Calu3 (cell line): ENCODE measurements around the gene FZD10. TPM values are rescaled to one million over a fixed set of nuclear protein-coding genes. Genes with fewer than 3 reads are reported as not detected.

Experiments
- BruUV-seq: library from RNA; stranded (reverse); fragments of 400-500 nt; replicated peaks from 2 replicates; lab custom pipeline; 2021; lab: Mats Ljungman, UMichigan
- CTCF ChIA-PET: fragments of 300-600 bp; sonication (Branson Sonifier 250); formaldehyde crosslinking; loops from one replicate; lab custom pipeline; 2022; ENCODE audit warnings: antibody characterized with exemption; lab: Charles Lee
- DNase-seq: peaks from one replicate; pipeline ENCODE4 v3.0.0; 2022
- H3K27ac Mint-ChIP-seq: one replicate; pipeline ENCODE4 v1.8.0; 2022; ENCODE audit warnings: mixed read lengths; ENCODE audit not compliant: unreplicated experiment
- H3K27me3 Mint-ChIP-seq: one replicate; pipeline ENCODE4 v1.8.0; 2022; ENCODE audit warnings: mixed read lengths; ENCODE audit not compliant: unreplicated experiment
- H3K36me3 Mint-ChIP-seq: one replicate; pipeline ENCODE4 v1.8.0; 2022; ENCODE audit warnings: mild to moderate bottlenecking, moderate library complexity, mixed read lengths; ENCODE audit not compliant: insufficient read depth, unreplicated experiment
- H3K4me1 Mint-ChIP-seq: one replicate; pipeline ENCODE4 v1.8.0; 2022; ENCODE audit warnings: mild to moderate bottlenecking, low read depth, mixed read lengths; ENCODE audit not compliant: unreplicated experiment
- H3K4me3 Mint-ChIP-seq: one replicate; pipeline ENCODE4 v1.8.0; 2022; ENCODE audit warnings: mild to moderate bottlenecking, low read depth, moderate library complexity, mixed read lengths; ENCODE audit not compliant: unreplicated experiment
- H3K9me3 Mint-ChIP-seq: one replicate; pipeline ENCODE4 v1.8.0; 2022; ENCODE audit warnings: low read depth, mixed read lengths; ENCODE audit not compliant: unreplicated experiment
- intact Hi-C: fragments of 100-400 bp; cut with micrococcal nuclease; formaldehyde crosslinking; loops from one replicate; pipeline ENCODE4 v1.10.0; 2022; ENCODE audit not compliant: unreplicated experiment
- total RNA-seq: library from RNA; stranded (reverse); gene quantifications from 2 replicates; pipeline ENCODE4 v1.2.3, GENCODE V29; 2022
- TF ChIP-seq, protein P1 (sequence below): fragments of 200-600 bp; IDR thresholded peaks from one replicate; pipeline ENCODE4 v1.8.0; 2022; ENCODE audit warnings: antibody characterized with exemption; ENCODE audit not compliant: unreplicated experiment

The FZD10 gene
- total RNA-seq, 1 experiment from 2014 or later: not detected

DNA sequence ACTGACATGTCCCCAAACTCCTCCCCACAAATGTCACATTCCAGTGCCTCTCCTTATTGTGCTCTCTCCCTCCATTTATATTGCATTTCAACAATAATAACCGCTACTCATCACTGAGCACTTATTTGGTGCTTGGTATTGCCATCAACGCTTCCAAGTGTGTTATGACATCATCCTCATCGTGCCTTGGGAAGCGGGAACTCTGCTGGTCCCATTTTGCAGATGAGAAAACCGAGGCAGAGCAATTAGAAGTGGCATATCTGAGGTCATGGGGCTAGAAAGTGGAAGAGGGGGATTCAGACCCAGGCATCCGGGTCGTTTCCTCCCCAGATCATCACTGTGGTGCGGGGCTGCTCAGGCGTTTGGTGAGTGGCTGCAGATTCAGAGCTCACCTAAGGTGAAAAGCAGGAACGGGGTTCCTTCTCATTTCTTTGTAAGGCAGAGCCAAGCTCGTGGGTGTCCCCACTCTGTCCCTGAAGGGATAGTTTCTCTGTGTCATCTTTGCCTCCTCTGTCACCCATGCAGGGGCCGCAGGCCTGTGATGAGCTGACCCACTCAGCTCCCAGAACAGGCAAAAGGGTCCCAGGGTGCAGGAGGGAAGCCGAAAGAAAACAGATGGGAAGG lies 5.5 kb upstream of the FZD10 start:
- Mint-ChIP-seq H3K4me3 (no peak overlapping the region), H3K27ac (no peak overlapping the region), H3K36me3 (no peaks in the 10 kb centered on the region), H3K27me3 (no peaks in the 10 kb centered on the region), H3K9me3 (peaks cover 15% of the 10 kb centered on the region), H3K4me1 (no peaks in the 10 kb centered on the region)
- no TSS peak for BruUV-seq
- TF ChIP-seq, protein P1, sequence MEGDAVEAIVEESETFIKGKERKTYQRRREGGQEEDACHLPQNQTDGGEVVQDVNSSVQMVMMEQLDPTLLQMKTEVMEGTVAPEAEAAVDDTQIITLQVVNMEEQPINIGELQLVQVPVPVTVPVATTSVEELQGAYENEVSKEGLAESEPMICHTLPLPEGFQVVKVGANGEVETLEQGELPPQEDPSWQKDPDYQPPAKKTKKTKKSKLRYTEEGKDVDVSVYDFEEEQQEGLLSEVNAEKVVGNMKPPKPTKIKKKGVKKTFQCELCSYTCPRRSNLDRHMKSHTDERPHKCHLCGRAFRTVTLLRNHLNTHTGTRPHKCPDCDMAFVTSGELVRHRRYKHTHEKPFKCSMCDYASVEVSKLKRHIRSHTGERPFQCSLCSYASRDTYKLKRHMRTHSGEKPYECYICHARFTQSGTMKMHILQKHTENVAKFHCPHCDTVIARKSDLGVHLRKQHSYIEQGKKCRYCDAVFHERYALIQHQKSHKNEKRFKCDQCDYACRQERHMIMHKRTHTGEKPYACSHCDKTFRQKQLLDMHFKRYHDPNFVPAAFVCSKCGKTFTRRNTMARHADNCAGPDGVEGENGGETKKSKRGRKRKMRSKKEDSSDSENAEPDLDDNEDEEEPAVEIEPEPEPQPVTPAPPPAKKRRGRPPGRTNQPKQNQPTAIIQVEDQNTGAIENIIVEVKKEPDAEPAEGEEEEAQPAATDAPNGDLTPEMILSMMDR: no peak
- intact Hi-C loops: no loop called here
- CTCF ChIA-PET: no interaction called here
- no peak for DNase-seq

DNA sequence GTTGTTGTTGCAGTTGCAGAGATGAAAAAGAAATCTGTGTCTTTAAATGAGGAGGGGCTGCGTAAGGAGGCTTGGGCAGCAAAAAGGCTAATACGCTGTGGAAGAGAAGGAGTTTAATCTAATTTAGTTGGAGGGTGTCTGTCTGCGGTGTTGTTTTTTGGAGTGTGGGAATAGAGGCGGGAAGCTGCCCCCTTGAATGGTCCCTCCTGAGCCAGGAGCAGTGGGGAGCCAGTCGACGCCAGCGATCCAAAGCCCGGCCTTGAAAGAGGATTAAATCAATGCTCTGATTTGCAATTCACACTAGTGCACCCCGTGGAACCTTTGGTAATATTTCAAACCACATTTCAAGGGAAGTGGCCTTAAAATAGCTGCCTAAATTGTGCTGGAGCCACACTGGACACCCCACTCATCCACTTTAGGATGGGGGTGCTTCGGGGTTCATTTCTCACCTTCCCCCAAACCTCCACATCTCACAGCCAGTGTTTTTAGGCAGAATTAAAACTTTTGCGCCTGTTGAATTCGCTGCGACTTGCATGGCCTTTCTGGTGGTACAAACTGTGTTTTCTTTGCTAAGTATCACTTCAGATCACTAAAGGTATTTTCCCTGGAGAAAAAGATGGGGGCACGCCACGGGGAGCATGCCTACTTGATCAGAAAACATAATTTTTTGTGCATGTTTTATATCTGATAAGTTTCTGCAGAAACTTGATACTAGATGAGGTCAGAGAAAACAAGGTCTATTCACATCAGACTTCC lies 4.1 kb upstream of the FZD10 start:
- CTCF ChIA-PET: no interaction called here
- Mint-ChIP-seq H3K36me3 (no peaks in the 10 kb centered on the region), H3K27me3 (no peaks in the 10 kb centered on the region), H3K4me1 (no peaks in the 10 kb centered on the region), H3K9me3 (peaks cover 12% of the 10 kb centered on the region), H3K4me3 (no peak overlapping the region), H3K27ac (no peak overlapping the region)
- no peak for DNase-seq
- TF ChIP-seq, protein P1: no peak
- intact Hi-C loops: no loop called here
- BruUV-seq: no TSS peak

DNA sequence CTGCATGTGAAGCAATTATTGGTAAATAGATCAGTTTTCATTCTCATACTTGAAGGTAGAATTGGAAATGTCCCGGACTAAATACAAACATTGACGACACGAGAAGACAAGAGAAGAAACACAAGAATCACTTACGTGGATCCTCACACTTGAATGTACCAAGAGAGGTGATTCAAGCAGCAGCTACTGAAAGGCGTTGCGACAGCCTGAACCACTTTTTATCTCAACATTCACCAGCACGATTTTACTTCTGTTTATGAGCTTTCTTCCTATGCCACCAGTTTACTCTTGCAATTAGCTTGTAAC lies 3.6 kb upstream of the FZD10 start:
- Mint-ChIP-seq H3K27ac (no peak overlapping the region), H3K9me3 (peaks cover 15% of the 10 kb centered on the region), H3K4me1 (no peaks in the 10 kb centered on the region), H3K27me3 (no peaks in the 10 kb centered on the region), H3K36me3 (no peaks in the 10 kb centered on the region), H3K4me3 (no peak overlapping the region)
- no TSS peak for BruUV-seq
- no peak for DNase-seq
- intact Hi-C loops: no loop called here
- TF ChIP-seq, protein P1: no peak
- CTCF ChIA-PET: interaction anchor here (0.6 kb wide), 1 partner anchor 183 kb away, joined by 3 read pairs; no protein-coding TSS in a partner anchor

DNA sequence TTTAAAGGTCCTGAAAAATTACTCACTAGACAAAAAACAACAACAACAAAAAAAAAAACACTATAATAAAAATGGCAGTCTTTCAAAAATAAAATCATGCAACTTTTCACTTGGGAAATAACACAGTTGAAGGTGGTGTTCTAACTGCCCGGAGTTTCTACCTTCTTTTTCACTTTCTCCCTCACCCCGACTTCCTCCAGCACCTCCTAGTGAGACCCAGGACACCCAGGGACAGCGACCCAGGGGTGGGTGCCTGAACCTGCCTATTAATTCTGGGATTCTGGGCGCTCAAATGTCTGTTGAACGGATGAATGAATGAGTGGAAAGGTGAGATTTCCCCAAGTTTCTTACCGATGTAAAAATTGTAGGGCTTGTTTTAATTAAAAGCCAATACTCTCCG lies 2.0 kb upstream of the FZD10 start:
- no TSS peak for BruUV-seq
- Mint-ChIP-seq H3K27ac (no peak overlapping the region), H3K4me1 (no peaks in the 10 kb centered on the region), H3K9me3 (peaks cover 8% of the 10 kb centered on the region), H3K4me3 (no peak overlapping the region), H3K27me3 (no peaks in the 10 kb centered on the region), H3K36me3 (no peaks in the 10 kb centered on the region)
- DNase-seq: no peak
- TF ChIP-seq, protein P1: no peak
- CTCF ChIA-PET: no interaction called here
- intact Hi-C loops: no loop called here
